Vagina (tissue), 2 donors: ENCODE results near the gene MC3R. TPM values are rescaled to one million over a fixed set of nuclear protein-coding genes. Genes with fewer than 3 reads are reported as not detected.

ENCODE experiments used
- DNase-seq, 2 donors: peaks; one replicate each; pipeline ENCODE4 v3.0.0-alpha.2; 2017; ENCODE audit errors: extremely low spot score in 2 of 2
- H3K27ac ChIP-seq: fragments of 200-600 bp; sonication (generic); one replicate; pipeline ENCODE4 v1.5.1; 2019
- H3K27me3 ChIP-seq: fragments of 200-600 bp; sonication (generic); one replicate; pipeline ENCODE4 v1.5.1; 2019
- H3K36me3 ChIP-seq, 2 donors: fragments of 200-600 bp; sonication (generic); one replicate each; pipeline ENCODE4 v1.5.1; 2017 to 2019
- H3K4me1 ChIP-seq: fragments of 200-600 bp; sonication (generic); one replicate; pipeline ENCODE4 v1.5.1; 2019
- H3K4me3 ChIP-seq, 2 donors: fragments of 200-600 bp; sonication (generic); 1 replicate in 1 of 2; 2 replicates in 1 of 2; pipeline ENCODE4 v1.5.1; 2016 to 2019
- H3K9me3 ChIP-seq: fragments of 200-600 bp; sonication (generic); one replicate; pipeline ENCODE4 v1.5.1; 2019
- CTCF ChIP-seq, 3 experiments: fragments of 450-650 bp in 2 of 3; fragments of 200-600 bp in 1 of 3; sonication (generic) in 1 of 3; IDR thresholded peaks; one replicate each; pipeline ENCODE4 v1.5.1; 2017 to 2019; ENCODE audit warnings: antibody characterized with exemption in 3 of 3, mild to moderate bottlenecking in 2 of 3, moderate library complexity in 2 of 3
- POLR2A ChIP-seq, 2 donors: fragments of 450-650 bp; IDR thresholded peaks; one replicate each; pipeline ENCODE4 v1.6.1; 2017; ENCODE audit warnings: antibody characterized with exemption in 2 of 2, mild to moderate bottlenecking in 2 of 2, moderate library complexity in 2 of 2
- POLR2AphosphoS5 ChIP-seq, 2 donors: sonication (generic); formaldehyde crosslinking; IDR thresholded peaks; one replicate each; pipeline ENCODE4 v1.9.0; 2017; ENCODE audit warnings: antibody characterized with exemption in 2 of 2, mild to moderate bottlenecking in 2 of 2, low read depth in 1 of 2; ENCODE audit not compliant: insufficient read depth in 1 of 2
- intact Hi-C: fragments of 100-400 bp; cut with DNase I; formaldehyde crosslinking; loops from one replicate; pipeline ENCODE4 v1.15.1; 2023
- total RNA-seq: library from RNA; depleted of rRNA; stranded (reverse); fragments of >200 nt; gene quantifications from one replicate; pipeline ENCODE4 v1.2.3, GENCODE V29; 2016

The MC3R gene
- total RNA-seq, 1 donor from 2014 or later, result not detected

- Histone ChIP-seq H3K4me3 (no peak overlapping the region), H3K27ac (no peak overlapping the region), H3K27me3 (no peaks in the 10 kb centered on the region), H3K36me3 (no peaks in the 10 kb centered on the region), H3K4me1 (no peaks in the 10 kb centered on the region), H3K9me3 (no peaks in the 10 kb centered on the region)
- DNase-seq, result no peak
- no peak for TF ChIP-seq POLR2A (IDR thresholded peaks at IDR 0.05)
- no peak for TF ChIP-seq CTCF (IDR thresholded peaks at IDR 0.05)
- no peak for TF ChIP-seq POLR2AphosphoS5 (IDR thresholded peaks at IDR 0.05; ENCODE audit: insufficient read depth in 1 of 2, low read depth in 1 of 2)
- intact Hi-C loops, result no loop called here
Measured at GRCh38 chr20:56268536-56268935, 20.0 kb downstream of the MC3R start.

GRCh38 chr20:56271974-56272373, 23.4 kb downstream of the MC3R start:
- no peak for DNase-seq
- H3K9me3 ChIP-seq, result no peaks in the 10 kb centered on the region
- no peaks in the 10 kb centered on the region for H3K27me3 ChIP-seq
- H3K36me3 ChIP-seq, result no peaks in the 10 kb centered on the region
- H3K27ac ChIP-seq, result no peak overlapping the region
- H3K4me1 ChIP-seq, result no peaks in the 10 kb centered on the region
- no peak overlapping the region for H3K4me3 ChIP-seq
- intact Hi-C loops, result no loop called here
- TF ChIP-seq POLR2A (IDR thresholded peaks at IDR 0.05) (no peak), CTCF (IDR thresholded peaks at IDR 0.05) (no peak), POLR2AphosphoS5 (IDR thresholded peaks at IDR 0.05; ENCODE audit: insufficient read depth in 1 of 2, low read depth in 1 of 2) (no peak)

GRCh38 chr20:56273491-56273890, 25.0 kb downstream of the MC3R start:
- intact Hi-C loops, result no loop called here
- TF ChIP-seq POLR2AphosphoS5 (IDR thresholded peaks at IDR 0.05; ENCODE audit: insufficient read depth in 1 of 2, low read depth in 1 of 2), result no peak
- TF ChIP-seq CTCF (IDR thresholded peaks at IDR 0.05), result no peak
- TF ChIP-seq POLR2A (IDR thresholded peaks at IDR 0.05), result no peak
- no peak for DNase-seq

GRCh38 chr20:56274156-56274555, 25.6 kb downstream of the MC3R start:
- Histone ChIP-seq H3K4me3 (no peak overlapping the region), H3K36me3 (no peaks in the 10 kb centered on the region), H3K27ac (no peak overlapping the region), H3K27me3 (no peaks in the 10 kb centered on the region), H3K4me1 (no peaks in the 10 kb centered on the region), H3K9me3 (no peaks in the 10 kb centered on the region)
- intact Hi-C loops, result no loop called here
- no peak for DNase-seq
- TF ChIP-seq CTCF (IDR thresholded peaks at IDR 0.05) (no peak), POLR2A (IDR thresholded peaks at IDR 0.05) (no peak), POLR2AphosphoS5 (IDR thresholded peaks at IDR 0.05; ENCODE audit: insufficient read depth in 1 of 2, low read depth in 1 of 2) (no peak)

More at GRCh38 chr20:56273491-56273890, 25.0 kb downstream of the MC3R start:
- Histone ChIP-seq H3K27me3 (no peaks in the 10 kb centered on the region), H3K4me1 (no peaks in the 10 kb centered on the region), H3K9me3 (no peaks in the 10 kb centered on the region), H3K4me3 (no peak overlapping the region), H3K36me3 (no peaks in the 10 kb centered on the region), H3K27ac (no peak overlapping the region)

- H3K4me3 ChIP-seq, result no peak overlapping the region
- no peaks in the 10 kb centered on the region for H3K9me3 ChIP-seq
- TF ChIP-seq POLR2AphosphoS5 (IDR thresholded peaks at IDR 0.05; ENCODE audit: insufficient read depth in 1 of 2, low read depth in 1 of 2), result no peak
- TF ChIP-seq POLR2A (IDR thresholded peaks at IDR 0.05), result no peak
- TF ChIP-seq CTCF (IDR thresholded peaks at IDR 0.05), result no peak
- no peaks in the 10 kb centered on the region for H3K36me3 ChIP-seq
- intact Hi-C loops, result no loop called here
- DNase-seq, result no peak
- H3K27me3 ChIP-seq, result no peaks in the 10 kb centered on the region
- no peaks in the 10 kb centered on the region for H3K4me1 ChIP-seq
- H3K27ac ChIP-seq, result no peak overlapping the region
Measured at GRCh38 chr20:56278196-56278595, 29.7 kb downstream of the MC3R start.
